Lower leg skin (tissue), 3 donors: ENCODE results near the gene LGALS12.

Experiments
- CTCF ChIP-seq, 3 donors: fragments of 450-650 bp; IDR thresholded peaks; one replicate each; pipeline ENCODE4 v1.5.1; 2016; ENCODE audit warnings: antibody characterized with exemption in 3 of 3, mild to moderate bottlenecking in 3 of 3, moderate library complexity in 2 of 3
- POLR2A ChIP-seq, 2 donors: fragments of 450-650 bp; IDR thresholded peaks; one replicate each; pipeline ENCODE4 v1.6.1; 2016 to 2017; ENCODE audit warnings: antibody characterized with exemption in 2 of 2, mild to moderate bottlenecking in 1 of 2, moderate library complexity in 1 of 2

GRCh38 chr11:63552921-63553320, 47.0 kb downstream of the LGALS12 start:
- TF ChIP-seq CTCF (IDR thresholded peaks at IDR 0.05) (no peak), POLR2A (IDR thresholded peaks at IDR 0.05) (no peak)
